HEK293T (cell line): Measurements from ENCODE around the gene CKM.
"Not testable (repeated sequence)": the region's sequence is repeated elsewhere in the genome, so short reads cannot be mapped to it uniquely, and the experiment has no call there.

ENCODE experiments used
- CTCF ChIA-PET: fragments of 350-600 bp; formaldehyde crosslinking; extraction: SDS; loops from one replicate; lab custom pipeline; 2021; ENCODE audit warnings: antibody characterized with exemption, inconsistent platforms; lab: Yijun Ruan, JAX
- POLR2A ChIA-PET: fragments of 350-600 bp; formaldehyde crosslinking; extraction: SDS; loops from one replicate; lab custom pipeline; 2020; ENCODE audit warnings: antibody characterized with exemption, inconsistent platforms; lab: Yijun Ruan, JAX
- DNase-seq: peaks from one replicate; pipeline ENCODE4 v3.0.0; 2012; ENCODE audit warnings: mixed read lengths; ENCODE audit errors: extremely low spot score
- ARNT ChIP-seq: fragments of 450-650 bp; IDR thresholded peaks from 2 replicates; pipeline ENCODE4 v1.6.1; 2017; ENCODE audit warnings: mild to moderate bottlenecking
- BHLHE40 ChIP-seq: fragments of 450-650 bp; IDR thresholded peaks from 2 replicates; pipeline ENCODE4 v1.6.1; 2016; ENCODE audit warnings: mild to moderate bottlenecking, moderate library complexity, borderline replicate concordance
- CTBP1 ChIP-seq: fragments of 450-650 bp; IDR thresholded peaks from 2 replicates; pipeline ENCODE4 v1.6.1; 2016; ENCODE audit warnings: borderline replicate concordance
- ELF4 ChIP-seq: fragments of 450-650 bp; IDR thresholded peaks from 2 replicates; pipeline ENCODE4 v1.6.1; 2017; ENCODE audit warnings: antibody characterized with exemption
- FOXA1 ChIP-seq: fragments of 450-650 bp; IDR thresholded peaks from 2 replicates; pipeline ENCODE4 v1.6.1; 2016; ENCODE audit warnings: mild to moderate bottlenecking
- FOXK2 ChIP-seq: fragments of 450-650 bp; IDR thresholded peaks from 2 replicates; pipeline ENCODE4 v1.6.1; 2016; ENCODE audit warnings: mild to moderate bottlenecking
- FOXM1 ChIP-seq: fragments of 450-650 bp; IDR thresholded peaks from 2 replicates; pipeline ENCODE4 v1.6.1; 2017; ENCODE audit warnings: mild to moderate bottlenecking, borderline replicate concordance
- HDGF ChIP-seq: fragments of 450-650 bp; IDR thresholded peaks from 2 replicates; pipeline ENCODE4 v1.6.1; 2017; ENCODE audit warnings: antibody characterized with exemption, borderline replicate concordance
- L3MBTL2 ChIP-seq: fragments of 450-650 bp; conservative IDR thresholded peaks from 2 replicates; pipeline ENCODE4 v1.6.1; 2016; ENCODE audit warnings: mild to moderate bottlenecking
- LEF1 ChIP-seq: fragments of 450-650 bp; IDR thresholded peaks from 2 replicates; pipeline ENCODE4 v1.6.1; 2017; ENCODE audit warnings: mild to moderate bottlenecking, borderline replicate concordance
- NFRKB ChIP-seq: fragments of 450-650 bp; IDR thresholded peaks from 2 replicates; pipeline ENCODE4 v1.6.1; 2016; ENCODE audit warnings: mild to moderate bottlenecking, moderate library complexity
- PKNOX1 ChIP-seq: fragments of 450-650 bp; IDR thresholded peaks from 2 replicates; pipeline ENCODE4 v1.6.1; 2016
- SP1 ChIP-seq: fragments of 450-650 bp; IDR thresholded peaks from 2 replicates; pipeline ENCODE4 v1.6.1; 2017
- SUZ12 ChIP-seq: fragments of 450-650 bp; IDR thresholded peaks from 2 replicates; pipeline ENCODE4 v1.6.1; 2016; ENCODE audit warnings: mild to moderate bottlenecking
- TARDBP ChIP-seq: fragments of 450-650 bp; IDR thresholded peaks from 2 replicates; pipeline ENCODE4 v1.6.1; 2016
- ZNF384 ChIP-seq: fragments of 450-650 bp; IDR thresholded peaks from 2 replicates; pipeline ENCODE4 v1.6.1; 2016

CKM gene

GRCh38 chr19:45315304-45315703 lies 7.4 kb downstream of the CKM start:
- DNase-seq: no peak
- POLR2A ChIA-PET: interaction anchor here (1.8 kb wide), 1 partner anchor 14 kb away, joined by 6 read pairs; no protein-coding TSS in a partner anchor
- CTCF ChIA-PET: no interaction called here
- TF ChIP-seq TARDBP: no peak
- TF ChIP-seq ELF4: no peak
- TF ChIP-seq ARNT: no peak
- TF ChIP-seq SUZ12: no peak
- no peak for TF ChIP-seq FOXM1
- TF ChIP-seq L3MBTL2: no peak

GRCh38 chr19:45314708-45315245 lies 7.9 kb downstream of the CKM start:
- TF ChIP-seq LEF1 (no peak), ELF4 (no peak), PKNOX1 (no peak)
- ChIA-PET CTCF (no interaction called here), POLR2A (interaction anchor here (1.8 kb wide), 1 partner anchor 14 kb away, joined by 6 read pairs; no protein-coding TSS in a partner anchor)
- DNase-seq: no peak

GRCh38 chr19:45312285-45312684 lies 10.4 kb downstream of the CKM start:
- DNase-seq, CTCF ChIA-PET: not testable (repeated sequence)
- POLR2A ChIA-PET: interaction anchor here (2.6 kb wide), 1 partner anchor 12 kb away, joined by 8 read pairs; no protein-coding TSS in a partner anchor

- POLR2A ChIA-PET: interaction anchor here (2.6 kb wide), 1 partner anchor 11 kb away, joined by 8 read pairs; no protein-coding TSS in a partner anchor
- TF ChIP-seq ZNF384: no peak
- TF ChIP-seq SUZ12: no peak
- TF ChIP-seq ARNT: no peak
- no peak for TF ChIP-seq FOXA1
- no peak for TF ChIP-seq NFRKB
- TF ChIP-seq SP1: no peak
- TF ChIP-seq FOXK2: no peak
- CTCF ChIA-PET: no interaction called here
- no peak for DNase-seq
Measured at GRCh38 chr19:45311621-45312020, 11.1 kb downstream of the CKM start.

GRCh38 chr19:45309322-45309721 lies 13.4 kb downstream of the CKM start:
- DNase-seq, CTCF ChIA-PET: not testable (repeated sequence)
- POLR2A ChIA-PET: interaction anchor here (1.4 to 2.6 kb wide), 2 partner anchors 9 to 17 kb away, joined by 3 to 8 read pairs; no protein-coding TSS in a partner anchor

- DNase-seq: no peak
- ChIA-PET POLR2A (interaction anchor here (1.3 kb wide), 1 partner anchor 19 kb away, joined by 4 read pairs; no protein-coding TSS in a partner anchor), CTCF (interaction anchor here (0.7 kb wide), 1 partner anchor 31 kb away, joined by 4 read pairs; no protein-coding TSS in a partner anchor)
- no peak for TF ChIP-seq L3MBTL2
- TF ChIP-seq FOXM1: no peak
- TF ChIP-seq ELF4: no peak
- TF ChIP-seq LEF1: no peak
- no peak for TF ChIP-seq SP1
- TF ChIP-seq HDGF: no peak
- TF ChIP-seq CTBP1: no peak
- TF ChIP-seq NFRKB: no peak
- TF ChIP-seq ZNF384: no peak
- no peak for TF ChIP-seq FOXK2
- no peak for TF ChIP-seq PKNOX1
- no peak for TF ChIP-seq SUZ12
- TF ChIP-seq BHLHE40: no peak
- no peak for TF ChIP-seq TARDBP
- no peak for TF ChIP-seq ARNT
- TF ChIP-seq FOXA1: no peak
Measured at GRCh38 chr19:45307361-45307760, 15.3 kb downstream of the CKM start.

GRCh38 chr19:45306518-45307027 lies 16.1 kb downstream of the CKM start:
- POLR2A ChIA-PET: interaction anchor here (1.3 kb wide), 1 partner anchor 20 kb away, joined by 4 read pairs; no protein-coding TSS in a partner anchor
- no peak for TF ChIP-seq ZNF384
- TF ChIP-seq HDGF: no peak
- TF ChIP-seq NFRKB: no peak
- no peak for TF ChIP-seq TARDBP
- CTCF ChIA-PET: interaction anchor here (0.7 kb wide), 1 partner anchor 30 kb away, joined by 4 read pairs; no protein-coding TSS in a partner anchor
- DNase-seq: no peak

GRCh38 chr19:45306040-45306439 lies 16.6 kb downstream of the CKM start:
- CTCF ChIA-PET: no interaction called here
- TF ChIP-seq SP1 (no peak), L3MBTL2 (no peak), FOXM1 (no peak), ARNT (no peak), CTBP1 (no peak), HDGF (no peak), SUZ12 (no peak), LEF1 (no peak), ZNF384 (no peak), ELF4 (no peak), NFRKB (no peak), PKNOX1 (no peak), TARDBP (no peak), BHLHE40 (no peak), FOXA1 (no peak), FOXK2 (no peak)
- DNase-seq: no peak
- POLR2A ChIA-PET: interaction anchor here (1.3 kb wide), 1 partner anchor 20 kb away, joined by 4 read pairs; no protein-coding TSS in a partner anchor
